ENCODE data around the gene GNB1L. TPM values are rescaled to one million over a fixed set of nuclear protein-coding genes. Genes with fewer than 3 reads are reported as not detected.

Gene GNB1L
- total RNA-seq, 4 donors from 2014 or later: 4.6 to 8.7 (median 6.8) TPM

DNA sequence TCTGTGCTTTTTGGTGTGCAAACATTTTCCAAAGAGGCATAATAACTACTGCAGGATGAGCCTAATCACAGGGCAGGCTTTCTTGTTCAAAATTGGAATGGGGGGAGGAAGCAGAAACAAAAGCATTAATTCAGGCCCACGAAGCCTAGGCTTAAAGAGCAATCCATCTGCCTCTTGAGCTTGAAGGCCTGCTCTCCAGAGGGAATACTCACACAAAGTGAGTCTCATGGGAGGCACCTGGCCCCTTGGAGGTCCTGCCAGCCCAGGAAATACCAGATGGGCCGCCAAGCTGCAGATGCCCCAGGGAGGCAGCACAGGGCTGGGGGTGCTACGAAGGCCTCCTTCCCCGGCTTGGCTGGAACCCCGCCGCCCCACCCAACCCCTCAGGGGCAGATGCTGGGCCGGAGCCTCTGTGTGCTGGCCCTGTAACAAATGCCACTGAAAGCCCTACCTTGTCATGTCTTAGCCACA is 47.6 kb upstream of the GNB1L start:
- peaks cover 8 to 92% (median 49%) of the 10 kb centered on the region in 4 donors for H3K36me3 ChIP-seq
- H3K27ac ChIP-seq (replicated peaks in 1 of 4): no peak overlapping the region
- H3K27me3 ChIP-seq: no peaks in the 10 kb centered on the region
- H3K4me3 ChIP-seq: no peak overlapping the region
- intact Hi-C loops (cut with DNase I): no loop called here
- no peaks in the 10 kb centered on the region for H3K4me1 ChIP-seq
- WGBS: 98% methylated on average over 3 of the region's 7 CpGs
- no peak for DNase-seq (ENCODE audit: extremely low spot score)
- no peaks in the 10 kb centered on the region for H3K9me3 ChIP-seq
- TF ChIP-seq, protein P1, sequence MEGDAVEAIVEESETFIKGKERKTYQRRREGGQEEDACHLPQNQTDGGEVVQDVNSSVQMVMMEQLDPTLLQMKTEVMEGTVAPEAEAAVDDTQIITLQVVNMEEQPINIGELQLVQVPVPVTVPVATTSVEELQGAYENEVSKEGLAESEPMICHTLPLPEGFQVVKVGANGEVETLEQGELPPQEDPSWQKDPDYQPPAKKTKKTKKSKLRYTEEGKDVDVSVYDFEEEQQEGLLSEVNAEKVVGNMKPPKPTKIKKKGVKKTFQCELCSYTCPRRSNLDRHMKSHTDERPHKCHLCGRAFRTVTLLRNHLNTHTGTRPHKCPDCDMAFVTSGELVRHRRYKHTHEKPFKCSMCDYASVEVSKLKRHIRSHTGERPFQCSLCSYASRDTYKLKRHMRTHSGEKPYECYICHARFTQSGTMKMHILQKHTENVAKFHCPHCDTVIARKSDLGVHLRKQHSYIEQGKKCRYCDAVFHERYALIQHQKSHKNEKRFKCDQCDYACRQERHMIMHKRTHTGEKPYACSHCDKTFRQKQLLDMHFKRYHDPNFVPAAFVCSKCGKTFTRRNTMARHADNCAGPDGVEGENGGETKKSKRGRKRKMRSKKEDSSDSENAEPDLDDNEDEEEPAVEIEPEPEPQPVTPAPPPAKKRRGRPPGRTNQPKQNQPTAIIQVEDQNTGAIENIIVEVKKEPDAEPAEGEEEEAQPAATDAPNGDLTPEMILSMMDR (IDR thresholded peaks at IDR 0.05): no peak
- no peak for TF ChIP-seq POLR2A (IDR thresholded peaks at IDR 0.05; ENCODE audit: low read depth)
- no peak for TF ChIP-seq POLR2AphosphoS5 (IDR thresholded peaks at IDR 0.05)
- TF ChIP-seq EP300 (IDR thresholded peaks at IDR 0.05): no peak

DNA sequence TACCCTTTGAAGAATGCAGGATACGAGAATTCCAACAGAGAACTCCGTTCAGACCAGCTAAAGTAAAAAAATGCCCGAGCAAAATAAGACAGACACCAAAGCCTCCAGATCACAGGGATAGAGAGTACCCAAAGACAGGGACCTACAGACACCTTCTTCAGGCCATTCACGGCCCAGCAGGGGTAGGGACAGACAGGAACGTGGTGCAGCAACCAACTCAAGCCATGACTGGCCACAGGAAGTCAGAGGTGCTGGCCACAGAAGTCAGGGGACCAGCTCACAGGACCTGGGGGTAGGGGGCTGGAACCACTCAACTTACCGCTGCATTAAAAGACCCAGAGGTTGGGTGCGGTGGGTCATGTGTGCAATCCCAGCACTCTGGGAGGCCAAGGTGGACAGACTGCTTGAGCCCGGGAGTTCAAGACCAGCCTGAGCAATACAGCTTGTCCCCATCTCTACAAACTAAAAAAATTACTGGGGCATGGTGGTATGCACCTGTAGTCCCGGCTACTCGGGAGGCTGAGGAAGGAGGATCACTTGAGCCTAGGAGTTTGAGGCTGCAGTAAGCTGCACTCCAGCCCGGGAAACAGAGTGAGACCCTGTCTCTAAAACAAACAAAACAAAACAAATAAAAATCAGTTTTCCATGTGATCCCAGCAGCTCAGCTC is 47.0 kb upstream of the GNB1L start:
- TF ChIP-seq, protein P1 (IDR thresholded peaks at IDR 0.05): no peak
- TF ChIP-seq EP300 (IDR thresholded peaks at IDR 0.05) (no peak), POLR2A (IDR thresholded peaks at IDR 0.05; ENCODE audit: low read depth) (no peak), POLR2AphosphoS5 (IDR thresholded peaks at IDR 0.05) (no peak)
- no peak for DNase-seq (ENCODE audit: extremely low spot score)
- H3K4me3 ChIP-seq: no peak overlapping the region
- H3K4me1 ChIP-seq: no peaks in the 10 kb centered on the region
- 85% methylated on average over 8 of the region's 11 CpGs for WGBS
- intact Hi-C loops (cut with DNase I): no loop called here
- H3K9me3 ChIP-seq: no peaks in the 10 kb centered on the region
- H3K27me3 ChIP-seq: no peaks in the 10 kb centered on the region
- peaks cover 8 to 92% (median 54%) of the 10 kb centered on the region in 4 donors for H3K36me3 ChIP-seq
- no peak overlapping the region for H3K27ac ChIP-seq (replicated peaks in 1 of 4)

DNA sequence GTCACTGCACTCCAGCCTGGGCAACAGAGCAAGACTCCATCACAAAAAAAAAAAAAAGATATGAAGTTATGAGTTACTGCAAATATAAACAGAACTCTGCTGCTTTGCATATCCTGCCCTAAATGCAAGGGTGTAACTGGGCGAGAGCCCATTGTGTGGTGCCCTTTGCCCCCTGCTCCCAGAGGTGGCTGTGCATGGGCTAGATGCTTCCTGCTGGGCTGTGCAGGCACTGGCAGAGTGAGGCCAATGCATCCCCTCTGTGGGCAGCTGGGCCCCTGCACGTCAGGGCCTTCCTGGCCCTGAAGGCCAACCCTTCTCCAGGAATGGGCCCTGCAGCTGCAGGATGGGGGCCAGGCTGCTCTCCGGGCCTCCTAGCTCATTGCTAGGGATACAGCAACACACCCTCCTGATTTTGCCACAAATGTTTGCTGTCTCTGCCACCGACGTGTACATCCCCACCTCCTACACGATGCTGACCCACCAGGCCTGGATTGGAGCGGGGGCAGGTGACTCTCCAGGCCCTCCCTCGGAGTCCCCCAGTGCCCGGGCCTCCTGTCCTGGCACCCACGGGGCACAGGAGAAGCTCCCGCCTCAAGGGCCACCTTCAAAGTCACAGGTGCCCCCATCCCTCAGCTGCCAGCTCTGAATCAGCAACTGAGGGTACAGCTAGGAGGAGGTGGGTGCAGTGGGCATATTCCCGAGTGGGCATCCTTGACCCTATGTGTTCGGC is 46.2 kb upstream of the GNB1L start:
- peaks cover 4 to 90% (median 54%) of the 10 kb centered on the region in 4 donors for H3K36me3 ChIP-seq
- no peaks in the 10 kb centered on the region for H3K4me1 ChIP-seq
- TF ChIP-seq POLR2AphosphoS5 (IDR thresholded peaks at IDR 0.05): no peak
- TF ChIP-seq, protein P1 (IDR thresholded peaks at IDR 0.05): no peak
- TF ChIP-seq EP300 (IDR thresholded peaks at IDR 0.05): no peak
- no peak for TF ChIP-seq POLR2A (IDR thresholded peaks at IDR 0.05; ENCODE audit: low read depth)
- 87% methylated on average over 4 of the region's 13 CpGs for WGBS
- intact Hi-C loops (cut with DNase I): no loop called here
- DNase-seq (ENCODE audit: extremely low spot score): no peak
- H3K27ac ChIP-seq (replicated peaks in 1 of 4): no peak overlapping the region
- no peaks in the 10 kb centered on the region for H3K27me3 ChIP-seq
- no peaks in the 10 kb centered on the region for H3K9me3 ChIP-seq
- H3K4me3 ChIP-seq: no peak overlapping the region

DNA sequence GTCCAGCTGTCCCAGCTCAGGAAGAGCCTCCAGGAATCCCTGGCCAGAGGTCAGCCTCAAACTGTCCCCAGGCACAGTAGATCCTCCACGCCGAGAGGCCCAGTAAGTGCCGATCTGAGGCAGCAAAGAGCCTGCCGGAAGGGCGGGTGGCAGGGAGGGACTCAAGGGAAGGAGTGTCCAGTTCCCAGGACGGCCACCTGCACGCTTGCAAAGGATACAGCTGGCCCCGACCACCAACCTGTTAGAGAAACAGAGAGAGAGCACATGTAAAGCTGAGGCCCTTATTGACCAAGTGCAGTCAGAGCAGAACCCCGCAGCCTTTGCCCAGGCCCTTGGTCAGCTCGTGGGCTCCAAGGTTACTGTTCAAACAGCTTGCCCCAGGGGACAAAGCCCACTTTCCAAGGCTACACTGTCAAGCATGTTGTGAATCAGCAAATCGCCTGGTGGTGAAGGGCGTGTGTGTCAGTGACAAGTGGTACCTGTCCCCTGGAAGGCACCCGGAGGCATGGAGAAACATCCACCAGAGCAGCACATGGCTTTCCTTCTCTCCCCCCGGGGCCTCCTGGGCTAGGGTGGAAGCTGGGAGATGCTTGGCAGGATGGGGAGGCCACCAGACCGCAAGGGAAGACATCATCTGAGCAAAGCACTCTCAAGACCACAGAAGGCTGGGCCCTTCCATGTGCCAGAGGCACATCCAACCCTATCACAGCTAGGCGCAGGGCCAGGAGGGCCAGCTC is 44.3 kb upstream of the GNB1L start:
- no peaks in the 10 kb centered on the region for H3K27me3 ChIP-seq
- H3K4me3 ChIP-seq: no peak overlapping the region
- intact Hi-C loops (cut with DNase I): no loop called here
- no peaks in the 10 kb centered on the region for H3K9me3 ChIP-seq
- no peak for DNase-seq (ENCODE audit: extremely low spot score)
- H3K36me3 ChIP-seq: peaks cover 0 to 90% (median 62%) of the 10 kb centered on the region in 4 donors
- no peak overlapping the region for H3K27ac ChIP-seq (replicated peaks in 1 of 4)
- 85% methylated on average over 6 of the region's 16 CpGs for WGBS
- TF ChIP-seq, protein P1 (IDR thresholded peaks at IDR 0.05): no peak
- TF ChIP-seq POLR2AphosphoS5 (IDR thresholded peaks at IDR 0.05): no peak
- no peak for TF ChIP-seq EP300 (IDR thresholded peaks at IDR 0.05)
- no peak for TF ChIP-seq POLR2A (IDR thresholded peaks at IDR 0.05; ENCODE audit: low read depth)
- no peaks in the 10 kb centered on the region for H3K4me1 ChIP-seq

All from esophagus muscularis mucosa (tissue), 4 donors.